NCI-H146 treated with DMSO at 0.1 percent for 48 hours (cell line): ENCODE measurements around the gene KL.
A peak's percentile ranks its signal among the peaks of the same experiment; 100 is the strongest.

Experiments
- DNase-seq: peaks from one replicate; lab custom pipeline; 2025; ENCODE audit not compliant: unreplicated experiment; lab: John Stamatoyannopoulos, UW

Gene KL

DNA sequence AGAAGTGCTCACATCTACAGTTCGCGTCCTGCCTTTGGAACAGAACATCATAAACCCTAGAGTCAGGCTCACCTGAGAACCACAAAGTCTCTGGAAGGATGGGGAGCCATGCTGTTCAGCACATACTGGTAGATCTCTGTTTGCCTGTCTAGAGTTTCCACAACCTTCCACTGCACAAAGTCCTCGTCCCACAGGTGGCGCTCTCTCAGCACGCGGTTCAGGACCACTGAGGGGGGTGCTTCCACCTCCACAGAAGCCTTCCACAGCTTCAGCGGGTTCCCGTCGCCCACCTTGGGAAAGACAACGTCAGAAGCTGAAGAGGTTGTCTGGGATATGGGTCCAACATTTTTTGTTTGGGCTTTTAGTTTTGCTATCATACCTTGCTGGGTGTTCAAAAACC lies 93.6 kb downstream of the KL start:
- DNase-seq: no peak

DNA sequence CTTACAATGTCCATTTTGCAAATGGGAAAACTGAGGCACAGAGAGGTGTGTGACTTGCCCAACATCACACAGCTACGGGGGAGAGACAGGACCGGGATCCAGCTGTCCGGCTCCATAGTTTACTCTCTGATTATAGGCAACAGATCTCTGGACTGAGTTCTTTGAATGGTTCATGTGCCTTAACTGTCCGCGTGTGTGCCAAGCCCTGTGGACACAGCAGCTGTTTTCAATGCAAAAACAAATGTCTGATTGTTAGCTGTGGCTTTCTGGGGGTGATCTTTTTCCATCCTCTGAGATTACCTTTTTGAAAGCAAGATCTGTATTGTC lies 94.1 kb downstream of the KL start:
- DNase-seq: no peak

DNA sequence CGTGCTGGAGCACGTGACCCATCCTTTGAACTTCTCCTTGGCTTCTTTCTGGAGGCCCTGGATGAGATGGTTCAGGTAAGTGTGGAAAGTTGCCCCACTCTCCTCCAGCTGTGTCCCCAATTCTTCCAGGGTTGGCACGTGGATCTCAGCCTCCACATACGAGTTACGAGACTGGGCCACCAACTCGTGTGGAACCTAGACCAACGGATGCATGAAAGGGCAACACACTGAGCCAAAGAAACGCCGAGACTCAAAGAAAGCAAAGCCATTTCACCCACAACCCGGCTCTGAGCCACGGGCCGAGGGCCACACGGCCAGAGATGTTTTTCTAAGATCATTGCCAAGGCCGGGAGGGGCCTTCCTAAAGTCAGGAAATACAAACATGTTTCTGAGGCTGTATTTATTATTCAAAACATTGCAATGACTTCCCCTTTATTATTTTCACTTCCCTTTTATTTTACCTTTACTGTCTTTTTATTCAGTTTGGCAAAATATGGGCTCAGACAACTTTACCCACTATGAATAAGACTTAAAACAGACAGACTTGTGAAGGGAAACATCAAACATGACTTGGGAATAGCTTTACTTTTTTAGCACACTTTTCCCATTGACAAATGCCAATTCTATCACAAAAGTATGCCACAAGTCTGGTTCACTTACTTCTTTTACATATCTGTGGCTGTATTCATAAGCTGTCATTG lies 94.6 kb downstream of the KL start:
- DNase-seq: no peak

DNA sequence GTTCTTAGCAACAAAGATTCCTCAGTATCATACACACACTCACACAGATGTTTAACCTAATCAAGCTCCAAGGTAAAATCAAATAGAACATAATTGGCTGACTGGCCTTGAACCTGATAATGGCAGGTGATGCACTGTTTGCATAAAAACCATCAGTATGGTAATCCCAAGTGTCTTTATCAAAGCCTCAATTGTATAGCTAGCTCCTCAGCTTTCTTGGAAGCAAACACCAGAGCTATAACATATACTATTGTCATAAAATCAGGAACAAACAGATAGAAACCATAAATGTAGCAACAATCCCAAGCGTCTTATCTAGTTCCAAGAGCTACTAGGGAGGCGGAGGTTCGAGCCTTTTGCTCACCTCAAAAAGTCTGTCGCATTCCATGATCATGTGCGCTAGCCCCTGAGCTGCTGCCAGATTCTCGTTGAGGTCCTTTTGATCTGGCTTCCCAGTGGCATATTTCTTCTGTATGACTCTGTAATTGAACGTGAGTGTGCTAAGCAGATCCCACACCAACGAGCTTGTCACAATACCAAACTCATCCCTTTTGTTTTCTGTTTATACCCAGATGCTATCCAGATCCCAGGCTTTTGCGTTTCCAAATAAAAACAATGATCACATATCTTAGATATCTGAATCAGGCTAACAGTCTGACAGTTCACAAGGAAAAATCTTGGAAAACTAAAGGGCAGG lies 95.3 kb downstream of the KL start:
- peak; percentile 80 for DNase-seq

DNA sequence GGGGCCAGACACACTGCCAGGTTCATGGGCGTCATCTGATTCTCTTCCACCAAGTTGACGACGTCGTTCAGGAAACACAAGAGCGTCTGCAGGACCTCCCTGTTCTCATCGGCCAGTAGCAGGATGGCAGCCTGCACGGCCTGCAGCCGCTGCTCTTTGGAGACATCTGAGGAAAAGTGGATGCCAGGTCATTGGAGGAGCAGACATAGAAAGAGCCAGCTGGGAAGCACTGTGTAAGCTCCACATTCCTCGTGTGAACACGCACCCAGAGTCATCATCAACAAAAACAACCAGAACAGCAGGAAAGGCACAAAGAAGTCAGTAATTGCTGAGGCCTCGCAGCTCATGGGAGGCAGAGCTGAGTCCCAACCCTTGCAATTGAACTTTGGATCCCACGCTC lies 96.5 kb downstream of the KL start:
- DNase-seq: no peak

DNA sequence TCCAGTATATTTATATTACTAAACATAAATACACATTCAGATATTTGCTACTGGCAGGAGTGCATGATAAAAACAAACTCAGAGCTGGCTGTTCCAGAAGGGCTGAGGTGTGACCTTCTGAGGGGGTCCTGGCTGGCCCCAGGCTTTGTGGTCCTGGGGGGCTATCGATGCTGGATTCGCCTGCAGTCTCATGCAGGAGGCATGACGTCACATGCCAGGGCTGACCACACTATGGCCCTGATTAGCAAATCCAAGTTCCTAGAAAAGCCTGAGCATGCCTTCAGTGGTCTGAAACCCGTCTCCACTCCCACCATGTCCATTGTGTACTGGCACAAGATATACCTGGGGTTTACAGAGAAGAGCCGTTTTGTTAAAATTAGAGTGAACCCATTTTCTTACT lies 97.9 kb downstream of the KL start:
- DNase-seq: no peak

DNA sequence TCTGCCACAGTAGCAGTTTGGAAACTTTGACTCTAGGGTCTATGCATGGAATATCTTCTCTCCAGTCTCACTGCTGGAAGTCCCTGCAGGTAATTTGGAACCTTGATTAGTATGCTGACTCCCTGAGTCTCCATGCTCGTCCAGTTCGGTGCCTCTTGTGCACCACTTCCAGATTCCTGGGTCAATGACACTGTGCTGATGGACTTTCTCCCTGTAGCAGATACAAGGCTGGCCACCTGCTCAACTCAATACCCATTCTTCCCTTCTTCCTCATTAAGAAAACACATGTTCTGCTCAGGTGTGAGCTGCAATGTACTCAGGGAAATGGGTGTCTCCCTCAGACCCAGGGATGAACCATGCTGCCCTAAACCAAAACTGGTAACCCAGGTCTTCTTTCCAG lies 99.1 kb downstream of the KL start:
- no peak for DNase-seq
